GM12878 (cell line): ENCODE data around the gene GMCL2. TPM values are rescaled to one million over a fixed set of nuclear protein-coding genes. Genes with fewer than 3 reads are reported as not detected.

Experiments used
- BMI1 ChIP-seq: fragments of 450-650 bp; IDR thresholded peaks from 2 replicates; pipeline ENCODE4 v1.6.1; 2016; ENCODE audit warnings: mild to moderate bottlenecking, moderate library complexity, borderline replicate concordance
- CREB1 ChIP-seq: IDR thresholded peaks from 2 replicates; pipeline ENCODE4 v1.6.1; 2012; ENCODE audit warnings: low read depth, mild to moderate bottlenecking, inconsistent platforms
- ETV6 ChIP-seq, 2 experiments: fragments of 450-650 bp in 1 of 2; IDR thresholded peaks in 1 of 2; conservative IDR thresholded peaks in 1 of 2; 2 replicates each; pipeline ENCODE4 v1.6.1; 2014; ENCODE audit warnings: antibody characterized with exemption in 1 of 2, borderline replicate concordance in 1 of 2, low read depth in 1 of 2, mild to moderate bottlenecking in 1 of 2, moderate library complexity in 1 of 2
- EZH2 ChIP-seq: IDR thresholded peaks from 2 replicates; pipeline ENCODE4 v1.6.1; 2012; ENCODE audit warnings: low read depth, mild to moderate bottlenecking, control low read depth, inconsistent platforms, low read length, borderline replicate concordance; ENCODE audit not compliant: control insufficient read depth
- FOXK2 ChIP-seq: fragments of 450-650 bp; IDR thresholded peaks from 2 replicates; pipeline ENCODE4 v1.6.1; 2017; ENCODE audit warnings: mild to moderate bottlenecking, moderate library complexity
- GATAD2B ChIP-seq: fragments of 450-650 bp; conservative IDR thresholded peaks from 2 replicates; pipeline ENCODE4 v1.6.1; 2017; ENCODE audit warnings: low read depth, mild to moderate bottlenecking, moderate library complexity
- JUNB ChIP-seq: IDR thresholded peaks from 2 replicates; pipeline ENCODE4 v1.6.1; 2016; ENCODE audit warnings: antibody characterized with exemption, mild to moderate bottlenecking
- MYC ChIP-seq: IDR thresholded peaks from 2 replicates; pipeline ENCODE4 v1.6.1; 2011; ENCODE audit warnings: mild to moderate bottlenecking, low read length, moderate library complexity, inconsistent platforms; ENCODE audit not compliant: insufficient read depth, insufficient replicate concordance, insufficient read length, severe bottlenecking
- NBN ChIP-seq: fragments of 450-650 bp; IDR thresholded peaks from 2 replicates; pipeline ENCODE4 v1.6.1; 2016
- POLR2AphosphoS5 ChIP-seq: IDR thresholded peaks from 2 replicates; pipeline ENCODE4 v1.6.1; 2011; ENCODE audit warnings: mild to moderate bottlenecking, low read length, inconsistent platforms
- RAD51 ChIP-seq: fragments of 450-650 bp; IDR thresholded peaks from 2 replicates; pipeline ENCODE4 v1.6.1; 2016; ENCODE audit warnings: moderate library complexity, mild to moderate bottlenecking, inconsistent platforms
- SMAD5 ChIP-seq: IDR thresholded peaks from 2 replicates; pipeline ENCODE4 v1.6.1; 2016; ENCODE audit warnings: antibody characterized with exemption, low read depth
- SMARCA5 ChIP-seq: fragments of 450-650 bp; IDR thresholded peaks from 2 replicates; pipeline ENCODE4 v1.6.1; 2017; ENCODE audit warnings: mild to moderate bottlenecking
- TBL1XR1 ChIP-seq: IDR thresholded peaks from 2 replicates; pipeline ENCODE4 v1.6.1; 2012; ENCODE audit warnings: low read depth, low read length, improper control_type of control experiment
- YBX1 ChIP-seq: fragments of 450-650 bp; IDR thresholded peaks from 2 replicates; pipeline ENCODE4 v1.6.1; 2016; ENCODE audit warnings: antibody characterized with exemption
- polyA plus RNA-seq, 11 experiments: library from polyadenylated mRNA; depleted of rRNA in 4 of 11; unstranded in 6 of 11; stranded (reverse) in 5 of 11; fragments of >200 nt; fragmentation: Nextera tagmentation in 4 of 11; fragmentation: Illumina TruSeq in 1 of 11; extraction: Ambion mirVana in 4 of 11; extraction: Trizol in 1 of 11; gene quantifications; 1 replicate in 1 of 11; 2 replicates in 10 of 11; pipeline versions ENCODE4 v1.2.1 to v1.2.3, GENCODE V29; 2011 to 2016; ENCODE audit warnings: inconsistent platforms in 2 of 11, missing spikeins in 2 of 11, low read depth in 1 of 11
- total RNA-seq, 4 experiments: library from RNA; depleted of rRNA in 3 of 4; stranded (reverse); fragments of >200 nt in 3 of 4; fragmentation: Illumina TruSeq in 1 of 4; extraction: Trizol in 1 of 4; gene quantifications; 2 replicates each; pipeline versions ENCODE4 v1.2.1 to v1.2.3, GENCODE V29; 2013 to 2021
- TF ChIP-seq, protein P1 (sequence below), 3 experiments: IDR thresholded peaks in 2 of 3; conservative IDR thresholded peaks in 1 of 3; 2 replicates each; pipeline ENCODE4 v1.5.1; 2011; ENCODE audit warnings: low read depth in 3 of 3, low read length in 3 of 3, mild to moderate bottlenecking in 3 of 3, control low read depth in 2 of 3, moderate library complexity in 2 of 3, inconsistent platforms in 1 of 3, mixed read lengths in 1 of 3; ENCODE audit not compliant: control insufficient read depth in 2 of 3, insufficient read depth in 1 of 3; ENCODE audit errors: extremely low read depth in 1 of 3
- TF ChIP-seq, protein P2 (sequence below): fragments of 450-650 bp; IDR thresholded peaks from 2 replicates; pipeline ENCODE4 v1.6.1; 2018; ENCODE audit warnings: mild to moderate bottlenecking, low read depth, moderate library complexity; ENCODE audit not compliant: partially characterized antibody
- TF ChIP-seq, protein P3 (sequence below): fragments of 450-650 bp; conservative IDR thresholded peaks from 2 replicates; pipeline ENCODE4 v1.6.1; 2017; ENCODE audit warnings: mild to moderate bottlenecking, moderate library complexity
- TF ChIP-seq, protein P4 (sequence below): IDR thresholded peaks from 2 replicates; pipeline ENCODE4 v1.6.1; 2011; ENCODE audit warnings: borderline replicate concordance, low read depth, mild to moderate bottlenecking, moderate library complexity, low read length; ENCODE audit not compliant: insufficient read depth, poor library complexity, severe bottlenecking
- TF ChIP-seq, protein P5 (sequence below): IDR thresholded peaks from 2 replicates; pipeline ENCODE4 v1.6.1; 2011; ENCODE audit warnings: low read depth, mild to moderate bottlenecking, low read length, moderate library complexity, borderline replicate concordance; ENCODE audit errors: extremely low read depth

GMCL2 gene
- total and polyA plus RNA-seq, 10 of the 15 experiments (the other 5 are each of a cell fraction or from before 2014, with no cell fraction given), result 0.07 TPM; not detected in 9

DNA sequence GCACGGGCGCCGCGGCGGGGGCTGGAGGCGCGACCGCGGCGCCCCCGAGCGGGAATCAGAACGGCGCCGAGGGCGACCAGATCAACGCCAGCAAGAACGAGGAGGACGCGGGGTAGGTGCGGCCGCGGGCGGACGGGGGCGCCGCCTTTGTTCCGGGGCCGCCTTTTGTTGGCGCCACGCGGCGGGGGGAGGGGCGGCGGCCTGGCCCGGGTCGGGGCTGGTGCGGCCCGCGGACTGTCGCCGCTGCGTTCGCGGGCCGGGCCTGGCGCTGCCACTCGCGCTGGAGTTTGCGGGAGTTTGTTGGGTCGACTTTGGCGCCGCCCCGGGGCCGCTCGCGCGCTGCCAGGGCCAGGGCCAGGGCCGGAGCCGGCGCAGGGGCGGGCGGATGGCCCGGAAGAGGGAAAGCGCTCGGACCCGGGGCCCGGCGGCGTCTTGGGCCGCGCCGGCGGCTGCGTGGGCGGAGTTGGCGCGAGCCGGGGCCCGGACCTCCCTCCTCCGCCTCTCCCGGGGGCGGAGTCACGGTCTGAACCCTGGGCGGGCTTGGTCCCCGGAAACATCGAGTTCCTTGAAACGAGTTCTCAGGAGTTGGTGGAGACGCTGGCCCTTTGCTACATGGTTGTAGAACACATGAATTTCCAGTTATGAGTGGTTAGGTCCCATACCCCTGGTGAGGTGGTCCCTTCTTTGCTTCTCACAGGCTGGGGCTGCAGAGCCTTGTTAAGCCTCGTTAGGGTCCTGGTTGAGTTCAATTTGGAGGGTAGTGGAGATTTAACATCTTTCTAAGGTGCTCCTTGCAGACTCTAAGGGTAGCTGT lies 18.0 kb upstream of the GMCL2 start (continued):
- TF ChIP-seq, protein P1, sequence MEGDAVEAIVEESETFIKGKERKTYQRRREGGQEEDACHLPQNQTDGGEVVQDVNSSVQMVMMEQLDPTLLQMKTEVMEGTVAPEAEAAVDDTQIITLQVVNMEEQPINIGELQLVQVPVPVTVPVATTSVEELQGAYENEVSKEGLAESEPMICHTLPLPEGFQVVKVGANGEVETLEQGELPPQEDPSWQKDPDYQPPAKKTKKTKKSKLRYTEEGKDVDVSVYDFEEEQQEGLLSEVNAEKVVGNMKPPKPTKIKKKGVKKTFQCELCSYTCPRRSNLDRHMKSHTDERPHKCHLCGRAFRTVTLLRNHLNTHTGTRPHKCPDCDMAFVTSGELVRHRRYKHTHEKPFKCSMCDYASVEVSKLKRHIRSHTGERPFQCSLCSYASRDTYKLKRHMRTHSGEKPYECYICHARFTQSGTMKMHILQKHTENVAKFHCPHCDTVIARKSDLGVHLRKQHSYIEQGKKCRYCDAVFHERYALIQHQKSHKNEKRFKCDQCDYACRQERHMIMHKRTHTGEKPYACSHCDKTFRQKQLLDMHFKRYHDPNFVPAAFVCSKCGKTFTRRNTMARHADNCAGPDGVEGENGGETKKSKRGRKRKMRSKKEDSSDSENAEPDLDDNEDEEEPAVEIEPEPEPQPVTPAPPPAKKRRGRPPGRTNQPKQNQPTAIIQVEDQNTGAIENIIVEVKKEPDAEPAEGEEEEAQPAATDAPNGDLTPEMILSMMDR (IDR thresholded peaks at IDR 0.05 in 2 of 3, conservative IDR thresholded peaks at IDR 0.05 in 1 of 3; ENCODE audit: control insufficient read depth in 2 of 3, extremely low read depth in 1 of 3, insufficient read depth in 1 of 3, low read depth in 3 of 3, low read length in 3 of 3), result no peak; a peak in 1 of 6 replicates
- TF ChIP-seq ETV6 (conservative IDR thresholded peaks at IDR 0.05 in 1 of 2, IDR thresholded peaks at IDR 0.05 in 1 of 2; ENCODE audit: borderline replicate concordance in 1 of 2, low read depth in 1 of 2) (no peak), GATAD2B (peak; percentile 59), FOXK2 (no peak), MYC (peak; percentile 25), TBL1XR1 (no peak), YBX1 (no peak), SMAD5 (no peak), CREB1 (no peak), EZH2 (no peak), SMARCA5 (0 out of 2 replicates have a peak, but pooled peaks have one; percentile 42), POLR2AphosphoS5 (peak; percentile 30; the same call in 1 of the 2 replicates), NBN (no peak), RAD51 (no peak), JUNB (no peak), BMI1 (no peak)
- TF ChIP-seq, protein P2, sequence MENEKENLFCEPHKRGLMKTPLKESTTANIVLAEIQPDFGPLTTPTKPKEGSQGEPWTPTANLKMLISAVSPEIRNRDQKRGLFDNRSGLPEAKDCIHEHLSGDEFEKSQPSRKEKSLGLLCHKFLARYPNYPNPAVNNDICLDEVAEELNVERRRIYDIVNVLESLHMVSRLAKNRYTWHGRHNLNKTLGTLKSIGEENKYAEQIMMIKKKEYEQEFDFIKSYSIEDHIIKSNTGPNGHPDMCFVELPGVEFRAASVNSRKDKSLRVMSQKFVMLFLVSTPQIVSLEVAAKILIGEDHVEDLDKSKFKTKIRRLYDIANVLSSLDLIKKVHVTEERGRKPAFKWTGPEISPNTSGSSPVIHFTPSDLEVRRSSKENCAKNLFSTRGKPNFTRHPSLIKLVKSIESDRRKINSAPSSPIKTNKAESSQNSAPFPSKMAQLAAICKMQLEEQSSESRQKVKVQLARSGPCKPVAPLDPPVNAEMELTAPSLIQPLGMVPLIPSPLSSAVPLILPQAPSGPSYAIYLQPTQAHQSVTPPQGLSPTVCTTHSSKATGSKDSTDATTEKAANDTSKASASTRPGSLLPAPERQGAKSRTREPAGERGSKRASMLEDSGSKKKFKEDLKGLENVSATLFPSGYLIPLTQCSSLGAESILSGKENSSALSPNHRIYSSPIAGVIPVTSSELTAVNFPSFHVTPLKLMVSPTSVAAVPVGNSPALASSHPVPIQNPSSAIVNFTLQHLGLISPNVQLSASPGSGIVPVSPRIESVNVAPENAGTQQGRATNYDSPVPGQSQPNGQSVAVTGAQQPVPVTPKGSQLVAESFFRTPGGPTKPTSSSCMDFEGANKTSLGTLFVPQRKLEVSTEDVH, result no peak
- TF ChIP-seq, protein P3, sequence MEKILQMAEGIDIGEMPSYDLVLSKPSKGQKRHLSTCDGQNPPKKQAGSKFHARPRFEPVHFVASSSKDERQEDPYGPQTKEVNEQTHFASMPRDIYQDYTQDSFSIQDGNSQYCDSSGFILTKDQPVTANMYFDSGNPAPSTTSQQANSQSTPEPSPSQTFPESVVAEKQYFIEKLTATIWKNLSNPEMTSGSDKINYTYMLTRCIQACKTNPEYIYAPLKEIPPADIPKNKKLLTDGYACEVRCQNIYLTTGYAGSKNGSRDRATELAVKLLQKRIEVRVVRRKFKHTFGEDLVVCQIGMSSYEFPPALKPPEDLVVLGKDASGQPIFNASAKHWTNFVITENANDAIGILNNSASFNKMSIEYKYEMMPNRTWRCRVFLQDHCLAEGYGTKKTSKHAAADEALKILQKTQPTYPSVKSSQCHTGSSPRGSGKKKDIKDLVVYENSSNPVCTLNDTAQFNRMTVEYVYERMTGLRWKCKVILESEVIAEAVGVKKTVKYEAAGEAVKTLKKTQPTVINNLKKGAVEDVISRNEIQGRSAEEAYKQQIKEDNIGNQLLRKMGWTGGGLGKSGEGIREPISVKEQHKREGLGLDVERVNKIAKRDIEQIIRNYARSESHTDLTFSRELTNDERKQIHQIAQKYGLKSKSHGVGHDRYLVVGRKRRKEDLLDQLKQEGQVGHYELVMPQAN, result no peak; the same call in none of the 2 replicates
- TF ChIP-seq, protein P4, sequence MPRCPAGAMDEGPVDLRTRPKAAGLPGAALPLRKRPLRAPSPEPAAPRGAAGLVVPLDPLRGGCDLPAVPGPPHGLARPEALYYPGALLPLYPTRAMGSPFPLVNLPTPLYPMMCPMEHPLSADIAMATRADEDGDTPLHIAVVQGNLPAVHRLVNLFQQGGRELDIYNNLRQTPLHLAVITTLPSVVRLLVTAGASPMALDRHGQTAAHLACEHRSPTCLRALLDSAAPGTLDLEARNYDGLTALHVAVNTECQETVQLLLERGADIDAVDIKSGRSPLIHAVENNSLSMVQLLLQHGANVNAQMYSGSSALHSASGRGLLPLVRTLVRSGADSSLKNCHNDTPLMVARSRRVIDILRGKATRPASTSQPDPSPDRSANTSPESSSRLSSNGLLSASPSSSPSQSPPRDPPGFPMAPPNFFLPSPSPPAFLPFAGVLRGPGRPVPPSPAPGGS, result peak; percentile 51
- TF ChIP-seq, protein P5, sequence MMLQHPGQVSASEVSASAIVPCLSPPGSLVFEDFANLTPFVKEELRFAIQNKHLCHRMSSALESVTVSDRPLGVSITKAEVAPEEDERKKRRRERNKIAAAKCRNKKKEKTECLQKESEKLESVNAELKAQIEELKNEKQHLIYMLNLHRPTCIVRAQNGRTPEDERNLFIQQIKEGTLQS, result no peak
